GM12878 (cell line): Measurements from ENCODE around the gene EDC4. TPM values are rescaled to one million over a fixed set of nuclear protein-coding genes. Genes with fewer than 3 reads are reported as not detected.

Experiments used
- ATF7 ChIP-seq: fragments of 450-650 bp; IDR thresholded peaks from 2 replicates; pipeline ENCODE4 v1.6.1; 2016; ENCODE audit warnings: low read depth, mild to moderate bottlenecking
- BACH1 ChIP-seq: fragments of 450-650 bp; IDR thresholded peaks from 2 replicates; pipeline ENCODE4 v1.6.1; 2017; ENCODE audit warnings: mild to moderate bottlenecking, borderline replicate concordance
- BHLHE40 ChIP-seq, 2 experiments: fragments of 450-650 bp in 1 of 2; IDR thresholded peaks; 2 replicates each; pipeline ENCODE4 v1.6.1; 2011 to 2017; ENCODE audit warnings: low read depth in 2 of 2, borderline replicate concordance in 1 of 2, improper control_type of control experiment in 1 of 2, low read length in 1 of 2, mild to moderate bottlenecking in 1 of 2
- BMI1 ChIP-seq: fragments of 450-650 bp; IDR thresholded peaks from 2 replicates; pipeline ENCODE4 v1.6.1; 2016; ENCODE audit warnings: mild to moderate bottlenecking, moderate library complexity, borderline replicate concordance
- CEBPB ChIP-seq, 2 experiments: fragments of 150-350 bp in 1 of 2; IDR thresholded peaks; 2 replicates each; pipeline ENCODE4 v1.6.1; 2012 to 2014; ENCODE audit warnings: low read depth in 2 of 2, low read length in 2 of 2, borderline replicate concordance in 1 of 2, inconsistent platforms in 1 of 2
- CREM ChIP-seq: IDR thresholded peaks from 2 replicates; pipeline ENCODE4 v1.6.1; 2014; ENCODE audit warnings: antibody characterized with exemption, low read depth
- GATAD2B ChIP-seq: fragments of 450-650 bp; conservative IDR thresholded peaks from 2 replicates; pipeline ENCODE4 v1.6.1; 2017; ENCODE audit warnings: low read depth, mild to moderate bottlenecking, moderate library complexity
- HCFC1 ChIP-seq: fragments of 150-350 bp; IDR thresholded peaks from 2 replicates; pipeline ENCODE4 v1.6.1; 2014; ENCODE audit warnings: low read length
- HDAC2 ChIP-seq: fragments of 200-600 bp; sonication (generic); IDR thresholded peaks from 2 replicates; pipeline ENCODE4 v1.6.1; 2017
- HSF1 ChIP-seq: fragments of 150-350 bp; IDR thresholded peaks from 2 replicates; pipeline ENCODE4 v1.6.1; 2014; ENCODE audit warnings: mild to moderate bottlenecking, low read depth, low read length
- JUND ChIP-seq: IDR thresholded peaks from 2 replicates; pipeline ENCODE4 v1.6.1; 2012; ENCODE audit warnings: low read depth, mild to moderate bottlenecking, low read length, improper control_type of control experiment, moderate library complexity
- KAT2A ChIP-seq: conservative IDR thresholded peaks from 2 replicates; pipeline ENCODE4 v1.6.1; 2011; ENCODE audit warnings: low read depth, low read length; ENCODE audit not compliant: control insufficient read depth
- LARP7 ChIP-seq: fragments of 450-650 bp; IDR thresholded peaks from 2 replicates; pipeline ENCODE4 v1.6.1; 2017; ENCODE audit warnings: mild to moderate bottlenecking
- MAX ChIP-seq: IDR thresholded peaks from 2 replicates; pipeline ENCODE4 v1.6.1; 2012; ENCODE audit warnings: low read depth, low read length, improper control_type of control experiment
- NFYB ChIP-seq: IDR thresholded peaks from 2 replicates; pipeline ENCODE4 v1.6.1; 2011; ENCODE audit warnings: low read depth, mild to moderate bottlenecking, low read length, improper control_type of control experiment, moderate library complexity; ENCODE audit not compliant: insufficient read depth
- NR2C1 ChIP-seq: fragments of 450-650 bp; IDR thresholded peaks from 2 replicates; pipeline ENCODE4 v1.6.1; 2017; ENCODE audit warnings: antibody characterized with exemption, mild to moderate bottlenecking, moderate library complexity
- PAX5 ChIP-seq: IDR thresholded peaks from 2 replicates; pipeline ENCODE4 v1.6.1; 2011; ENCODE audit warnings: low read depth, low read length, borderline replicate concordance
- PBX3 ChIP-seq: IDR thresholded peaks from 2 replicates; pipeline ENCODE4 v1.6.1; 2011; ENCODE audit warnings: mild to moderate bottlenecking, low read depth, low read length, moderate library complexity; ENCODE audit not compliant: insufficient replicate concordance
- POLR2AphosphoS2 ChIP-seq: IDR thresholded peaks from 2 replicates; pipeline ENCODE4 v1.6.1; 2011; ENCODE audit warnings: low read depth, mild to moderate bottlenecking, low read length, improper control_type of control experiment, moderate library complexity
- RELB ChIP-seq: fragments of 450-650 bp; IDR thresholded peaks from 2 replicates; pipeline ENCODE4 v1.6.1; 2017; ENCODE audit warnings: low read depth, mild to moderate bottlenecking, moderate library complexity
- RFX5 ChIP-seq: IDR thresholded peaks from 2 replicates; pipeline ENCODE4 v1.6.1; 2011; ENCODE audit warnings: low read depth, low read length, improper control_type of control experiment
- SP1 ChIP-seq: IDR thresholded peaks from one replicate; pipeline ENCODE4 v1.6.1; 2011; ENCODE audit warnings: low read depth, low read length
- SUZ12 ChIP-seq: fragments of 200-600 bp; sonication (generic); IDR thresholded peaks from one replicate; pipeline ENCODE4 v1.6.1; 2018; ENCODE audit warnings: antibody characterized with exemption, mild to moderate bottlenecking; ENCODE audit not compliant: unreplicated experiment
- ZNF24 ChIP-seq: fragments of 450-650 bp; IDR thresholded peaks from 2 replicates; pipeline ENCODE4 v1.6.1; 2017; ENCODE audit warnings: antibody characterized with exemption, mild to moderate bottlenecking
- polyA plus RNA-seq, 11 experiments: library from polyadenylated mRNA; depleted of rRNA in 4 of 11; unstranded in 6 of 11; stranded (reverse) in 5 of 11; fragments of >200 nt; fragmentation: Nextera tagmentation in 4 of 11; fragmentation: Illumina TruSeq in 1 of 11; extraction: Ambion mirVana in 4 of 11; extraction: Trizol in 1 of 11; gene quantifications; 1 replicate in 1 of 11; 2 replicates in 10 of 11; pipeline versions ENCODE4 v1.2.1 to v1.2.3, GENCODE V29; 2011 to 2016; ENCODE audit warnings: inconsistent platforms in 2 of 11, missing spikeins in 2 of 11, low read depth in 1 of 11
- total RNA-seq, 4 experiments: library from RNA; depleted of rRNA in 3 of 4; stranded (reverse); fragments of >200 nt in 3 of 4; fragmentation: Illumina TruSeq in 1 of 4; extraction: Trizol in 1 of 4; gene quantifications; 2 replicates each; pipeline versions ENCODE4 v1.2.1 to v1.2.3, GENCODE V29; 2013 to 2021
- TF ChIP-seq, protein P1 (sequence below): IDR thresholded peaks from 2 replicates; pipeline ENCODE4 v1.6.1; 2011; ENCODE audit warnings: borderline replicate concordance, low read depth, mild to moderate bottlenecking, moderate library complexity, low read length; ENCODE audit not compliant: insufficient read depth, poor library complexity, severe bottlenecking

The EDC4 gene
- total and polyA plus RNA-seq, 10 of the 15 experiments (the other 5 are each of a cell fraction or from before 2014, with no cell fraction given): 1.2 to 86.0 (median 53.4) TPM

GRCh38 chr16:67892899-67893742 lies 20.3 kb downstream of the EDC4 start, which contains the start of gene PSKH1 (continued):
- TF ChIP-seq RELB (0 out of 2 replicates have a peak, but pooled peaks have one; percentile 38), HCFC1 (peak; percentile 49; the same call in 1 of the 2 replicates), SUZ12 (no peak), BMI1 (no peak), CREM (peak; percentile 98), GATAD2B (peak; percentile 82), BHLHE40 (IDR thresholded peaks at IDR 0.05; ENCODE audit: borderline replicate concordance in 1 of 2, low read depth in 2 of 2, low read length in 1 of 2) (peak in 1 of 2 experiments; percentile 82; a peak in 2 of 4 replicates), SP1 (peak; percentile 66), HSF1 (no peak), JUND (no peak), PAX5 (no peak), MAX (no peak), ATF7 (no peak), PBX3 (peak; percentile 94), NR2C1 (peak; percentile 54), NFYB (peak; percentile 45; the same call in 1 of the 2 replicates), KAT2A (no peak), RFX5 (no peak), ZNF24 (no peak), HDAC2 (no peak), LARP7 (peak; percentile 93), BACH1 (peak; percentile 78), CEBPB (IDR thresholded peaks at IDR 0.05; ENCODE audit: borderline replicate concordance in 1 of 2, low read depth in 2 of 2, low read length in 2 of 2) (no peak), POLR2AphosphoS2 (no peak)
- TF ChIP-seq, protein P1, sequence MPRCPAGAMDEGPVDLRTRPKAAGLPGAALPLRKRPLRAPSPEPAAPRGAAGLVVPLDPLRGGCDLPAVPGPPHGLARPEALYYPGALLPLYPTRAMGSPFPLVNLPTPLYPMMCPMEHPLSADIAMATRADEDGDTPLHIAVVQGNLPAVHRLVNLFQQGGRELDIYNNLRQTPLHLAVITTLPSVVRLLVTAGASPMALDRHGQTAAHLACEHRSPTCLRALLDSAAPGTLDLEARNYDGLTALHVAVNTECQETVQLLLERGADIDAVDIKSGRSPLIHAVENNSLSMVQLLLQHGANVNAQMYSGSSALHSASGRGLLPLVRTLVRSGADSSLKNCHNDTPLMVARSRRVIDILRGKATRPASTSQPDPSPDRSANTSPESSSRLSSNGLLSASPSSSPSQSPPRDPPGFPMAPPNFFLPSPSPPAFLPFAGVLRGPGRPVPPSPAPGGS: peak; percentile 46
